ENCODE results near the gene AKT2. TPM values are rescaled to one million over a fixed set of nuclear protein-coding genes. Genes with fewer than 3 reads are reported as not detected.
"Not testable (repeated sequence)": the region's sequence is repeated elsewhere in the genome, so short reads cannot be mapped to it uniquely, and the experiment has no call there.

AKT2 gene
- 99.9 to 136 TPM (median 100 TPM) in 3 replicates for total RNA-seq
- long read RNA-seq, partial matches to known transcripts, result 0 of 2 reads
- long read RNA-seq, other reads (novel, unspliced or antisense), result 2 of 2 reads

- H3K4me1 Mint-ChIP-seq (ENCODE audit: low read depth), result peaks cover 37% of the 10 kb centered on the region
- TF ChIP-seq, protein P1, sequence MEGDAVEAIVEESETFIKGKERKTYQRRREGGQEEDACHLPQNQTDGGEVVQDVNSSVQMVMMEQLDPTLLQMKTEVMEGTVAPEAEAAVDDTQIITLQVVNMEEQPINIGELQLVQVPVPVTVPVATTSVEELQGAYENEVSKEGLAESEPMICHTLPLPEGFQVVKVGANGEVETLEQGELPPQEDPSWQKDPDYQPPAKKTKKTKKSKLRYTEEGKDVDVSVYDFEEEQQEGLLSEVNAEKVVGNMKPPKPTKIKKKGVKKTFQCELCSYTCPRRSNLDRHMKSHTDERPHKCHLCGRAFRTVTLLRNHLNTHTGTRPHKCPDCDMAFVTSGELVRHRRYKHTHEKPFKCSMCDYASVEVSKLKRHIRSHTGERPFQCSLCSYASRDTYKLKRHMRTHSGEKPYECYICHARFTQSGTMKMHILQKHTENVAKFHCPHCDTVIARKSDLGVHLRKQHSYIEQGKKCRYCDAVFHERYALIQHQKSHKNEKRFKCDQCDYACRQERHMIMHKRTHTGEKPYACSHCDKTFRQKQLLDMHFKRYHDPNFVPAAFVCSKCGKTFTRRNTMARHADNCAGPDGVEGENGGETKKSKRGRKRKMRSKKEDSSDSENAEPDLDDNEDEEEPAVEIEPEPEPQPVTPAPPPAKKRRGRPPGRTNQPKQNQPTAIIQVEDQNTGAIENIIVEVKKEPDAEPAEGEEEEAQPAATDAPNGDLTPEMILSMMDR (IDR thresholded peaks at IDR 0.05), result peak; percentile 29
- H3K36me3 Mint-ChIP-seq (ENCODE audit: low read depth), result no peaks in the 10 kb centered on the region
- H3K27me3 Mint-ChIP-seq (ENCODE audit: low read depth), result no peaks in the 10 kb centered on the region
- peak within 1 kb of the TSS; percentile 89 for H3K4me3 Mint-ChIP-seq (ENCODE audit: unreplicated experiment)
- H3K9me3 Mint-ChIP-seq (ENCODE audit: low read depth), result no peaks in the 10 kb centered on the region
- H3K27ac Mint-ChIP-seq (ENCODE audit: unreplicated experiment), result peak within 1 kb of the TSS; percentile 99
- peak; percentile 94 for DNase-seq (ENCODE audit: low spot score)
These were observed at the start of gene AKT2 for GRCh38 chr19:40284501-40285352. Gene AKT2, minus strand, starts transcription at chr19:40285345. Its CDS starts 20,078 bp downstream, at chr19:40265267.

DNA sequence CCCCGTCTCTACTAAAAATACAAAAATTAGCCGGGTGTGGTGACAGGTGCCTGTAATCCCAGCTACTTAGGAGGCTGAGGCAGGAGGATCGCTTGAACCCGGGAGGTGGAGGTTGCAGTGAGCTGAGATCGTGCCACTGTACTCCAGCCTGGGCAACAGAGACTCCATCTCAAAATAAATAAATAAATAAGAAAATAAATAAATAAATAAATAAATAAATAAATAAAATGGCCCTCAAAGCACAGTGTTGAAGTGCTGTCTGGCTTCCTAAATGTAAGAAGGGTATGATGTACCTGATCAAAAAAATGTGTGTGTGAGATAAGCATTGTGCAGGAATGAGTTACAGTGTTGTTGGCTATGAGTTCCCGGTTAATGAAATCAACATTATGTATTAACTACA, 47.9 kb upstream of the AKT2 start:
- H3K4me3 Mint-ChIP-seq (ENCODE audit: unreplicated experiment); DNase-seq (ENCODE audit: low spot score); H3K4me1 Mint-ChIP-seq (ENCODE audit: low read depth); H3K27ac Mint-ChIP-seq (ENCODE audit: unreplicated experiment); H3K9me3 Mint-ChIP-seq (ENCODE audit: low read depth); H3K27me3 Mint-ChIP-seq (ENCODE audit: low read depth): not testable (repeated sequence)
- peaks cover 36% of the 10 kb centered on the region for H3K36me3 Mint-ChIP-seq (ENCODE audit: low read depth)

- no peak overlapping the region for H3K4me3 Mint-ChIP-seq (ENCODE audit: unreplicated experiment)
- H3K27ac Mint-ChIP-seq (ENCODE audit: unreplicated experiment), result no peak overlapping the region
- DNase-seq (ENCODE audit: low spot score), result no peak
- H3K9me3 Mint-ChIP-seq (ENCODE audit: low read depth), result no peaks in the 10 kb centered on the region
- peaks cover 36% of the 10 kb centered on the region for H3K36me3 Mint-ChIP-seq (ENCODE audit: low read depth)
- TF ChIP-seq, protein P1 (IDR thresholded peaks at IDR 0.05), result no peak
- H3K27me3 Mint-ChIP-seq (ENCODE audit: low read depth), result no peaks in the 10 kb centered on the region
- H3K4me1 Mint-ChIP-seq (ENCODE audit: low read depth), result no peaks in the 10 kb centered on the region
These were observed 47.5 kb upstream of the AKT2 start for GRCh38 chr19:40332669-40333068.

DNA sequence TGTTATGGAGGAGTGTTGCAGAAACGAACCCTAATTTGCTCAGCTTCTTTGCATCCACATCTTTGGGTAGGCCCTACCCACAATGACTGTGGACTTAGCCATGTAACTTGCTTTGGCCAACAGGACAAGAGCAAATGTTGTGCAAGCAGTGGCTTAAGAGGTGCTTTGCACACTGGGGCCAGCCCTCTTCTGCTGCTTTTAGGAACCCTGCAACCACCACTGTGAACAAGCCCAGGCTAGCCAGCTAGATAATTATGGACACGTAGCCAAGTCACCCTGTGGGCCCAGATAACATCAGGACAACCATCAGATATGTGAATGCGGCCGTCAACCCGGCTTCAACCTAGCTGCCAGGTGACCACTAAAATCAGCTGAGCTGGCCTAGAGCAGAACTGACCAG, 45.9 kb upstream of the AKT2 start:
- Mint-ChIP-seq H3K4me3 (ENCODE audit: unreplicated experiment) (no peak overlapping the region), H3K27me3 (ENCODE audit: low read depth) (no peaks in the 10 kb centered on the region), H3K9me3 (ENCODE audit: low read depth) (no peaks in the 10 kb centered on the region), H3K4me1 (ENCODE audit: low read depth) (no peaks in the 10 kb centered on the region), H3K27ac (ENCODE audit: unreplicated experiment) (no peak overlapping the region), H3K36me3 (ENCODE audit: low read depth) (peaks cover 38% of the 10 kb centered on the region)
- TF ChIP-seq, protein P1 (IDR thresholded peaks at IDR 0.05), result no peak
- no peak for DNase-seq (ENCODE audit: low spot score)

- H3K4me1 Mint-ChIP-seq (ENCODE audit: low read depth), result peaks cover 15% of the 10 kb centered on the region
- H3K36me3 Mint-ChIP-seq (ENCODE audit: low read depth), result peaks cover 47% of the 10 kb centered on the region
- H3K9me3 Mint-ChIP-seq (ENCODE audit: low read depth), result no peaks in the 10 kb centered on the region
These were observed 41.1 kb upstream of the AKT2 start for GRCh38 chr19:40326201-40326600.

More at GRCh38 chr19:40326201-40326600, 41.1 kb upstream of the AKT2 start:
- no peaks in the 10 kb centered on the region for H3K27me3 Mint-ChIP-seq (ENCODE audit: low read depth)
- TF ChIP-seq, protein P1 (IDR thresholded peaks at IDR 0.05), result no peak
- H3K27ac Mint-ChIP-seq (ENCODE audit: unreplicated experiment), result no peak overlapping the region
- no peak for DNase-seq (ENCODE audit: low spot score)
- H3K4me3 Mint-ChIP-seq (ENCODE audit: unreplicated experiment), result no peak overlapping the region

Measured in chondrocyte (in vitro differentiated cells).